HS-27A (cell line): ENCODE measurements around the gene FBN2.
"Not testable (repeated sequence)": the region's sequence is repeated elsewhere in the genome, so short reads cannot be mapped to it uniquely, and the experiment has no call there.

Source experiments
- DNase-seq: peaks from one replicate; pipeline ENCODE4 v3.0.0-alpha.2; 2012; ENCODE audit warnings: low read depth, missing footprints

The FBN2 gene

GRCh38 chr5:128357226-128357625 lies 180.8 kb downstream of the FBN2 start:
- no peak for DNase-seq

GRCh38 chr5:128355961-128356360 lies 182.1 kb downstream of the FBN2 start:
- DNase-seq = no peak

- no peak for DNase-seq
These were observed 184.5 kb downstream of the FBN2 start for GRCh38 chr5:128353441-128354107.

- DNase-seq = no peak
These were observed 187.3 kb downstream of the FBN2 start for GRCh38 chr5:128350705-128351104.

- no peak for DNase-seq
These were observed 188.8 kb downstream of the FBN2 start for GRCh38 chr5:128349044-128349858.

GRCh38 chr5:128346038-128346437 lies 192.0 kb downstream of the FBN2 start:
- no peak for DNase-seq

- no peak for DNase-seq
These were observed 192.8 kb downstream of the FBN2 start for GRCh38 chr5:128345247-128345646.

GRCh38 chr5:128343168-128343567 lies 194.9 kb downstream of the FBN2 start:
- DNase-seq = no peak

- DNase-seq = no peak
These were observed 197.0 kb downstream of the FBN2 start for GRCh38 chr5:128341056-128341455.

GRCh38 chr5:128340648-128341047 lies 197.4 kb downstream of the FBN2 start:
- DNase-seq = no peak

- DNase-seq = no peak
These were observed 198.5 kb downstream of the FBN2 start for GRCh38 chr5:128339585-128339984.

GRCh38 chr5:128338649-128339048 lies 199.4 kb downstream of the FBN2 start:
- DNase-seq = no peak

GRCh38 chr5:128335339-128335738 lies 202.7 kb downstream of the FBN2 start:
- no peak for DNase-seq

GRCh38 chr5:128334010-128334716 lies 203.9 kb downstream of the FBN2 start:
- no peak for DNase-seq

- no peak for DNase-seq
These were observed 206.8 kb downstream of the FBN2 start for GRCh38 chr5:128331261-128331660.

- DNase-seq = no peak
These were observed 208.6 kb downstream of the FBN2 start for GRCh38 chr5:128329386-128329939.

- DNase-seq = no peak
These were observed 209.6 kb downstream of the FBN2 start for GRCh38 chr5:128328446-128328845.

GRCh38 chr5:128328007-128328406 lies 210.0 kb downstream of the FBN2 start:
- DNase-seq = no peak

- DNase-seq = not testable (repeated sequence)
These were observed 216.6 kb downstream of the FBN2 start for GRCh38 chr5:128321418-128321817.

GRCh38 chr5:128318691-128319090 lies 219.4 kb downstream of the FBN2 start:
- no peak for DNase-seq

- DNase-seq = no peak
These were observed 220.6 kb downstream of the FBN2 start for GRCh38 chr5:128317481-128317880.

GRCh38 chr5:128315671-128316070 lies 222.4 kb downstream of the FBN2 start:
- no peak for DNase-seq

GRCh38 chr5:128305341-128305740 lies 232.7 kb downstream of the FBN2 start:
- no peak for DNase-seq
